ENCODE measurements around the gene AK4.
"Not testable (repeated sequence)": the region's sequence is repeated elsewhere in the genome, so short reads cannot be mapped to it uniquely, and the experiment has no call there.

The AK4 gene

GRCh38 chr1:65214340-65215027 is 66.5 kb downstream of the AK4 start:
- no peak for DNase-seq (ENCODE audit: low read depth in 2 of 2)

GRCh38 chr1:65216989-65217388 is 69.0 kb downstream of the AK4 start:
- DNase-seq (ENCODE audit: low read depth in 2 of 2), result no peak

GRCh38 chr1:65221638-65222339 is 73.8 kb downstream of the AK4 start:
- DNase-seq (ENCODE audit: low read depth in 2 of 2), result no peak

- no peak for DNase-seq (ENCODE audit: low read depth in 2 of 2)
Observed at GRCh38 chr1:65222340-65222940, 74.4 kb downstream of the AK4 start.

DNA sequence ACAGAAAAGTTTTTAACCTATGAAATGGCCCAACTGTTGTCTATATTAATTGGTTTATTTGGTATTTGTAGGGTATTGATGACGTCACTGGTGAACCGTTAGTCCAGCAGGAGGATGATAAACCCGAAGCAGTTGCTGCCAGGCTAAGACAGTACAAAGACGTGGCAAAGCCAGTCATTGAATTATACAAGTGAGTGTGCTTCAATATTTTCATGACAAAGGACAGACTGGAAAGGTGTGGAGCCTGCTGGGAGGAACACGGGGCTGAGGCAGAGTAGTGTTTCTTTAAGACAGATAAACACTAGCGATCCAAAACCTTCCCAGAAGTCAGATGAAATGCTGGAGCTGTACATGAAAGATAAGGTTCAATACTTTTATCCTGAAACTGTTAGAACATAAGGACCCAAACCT is 76.7 kb downstream of the AK4 start:
- no peak for DNase-seq (ENCODE audit: low read depth in 2 of 2)

- DNase-seq (ENCODE audit: low read depth in 2 of 2), result no peak
Observed at GRCh38 chr1:65225179-65225578, 77.2 kb downstream of the AK4 start.

- no peak for DNase-seq (ENCODE audit: low read depth in 2 of 2)
Observed at GRCh38 chr1:65229201-65229600, 81.2 kb downstream of the AK4 start.

DNA sequence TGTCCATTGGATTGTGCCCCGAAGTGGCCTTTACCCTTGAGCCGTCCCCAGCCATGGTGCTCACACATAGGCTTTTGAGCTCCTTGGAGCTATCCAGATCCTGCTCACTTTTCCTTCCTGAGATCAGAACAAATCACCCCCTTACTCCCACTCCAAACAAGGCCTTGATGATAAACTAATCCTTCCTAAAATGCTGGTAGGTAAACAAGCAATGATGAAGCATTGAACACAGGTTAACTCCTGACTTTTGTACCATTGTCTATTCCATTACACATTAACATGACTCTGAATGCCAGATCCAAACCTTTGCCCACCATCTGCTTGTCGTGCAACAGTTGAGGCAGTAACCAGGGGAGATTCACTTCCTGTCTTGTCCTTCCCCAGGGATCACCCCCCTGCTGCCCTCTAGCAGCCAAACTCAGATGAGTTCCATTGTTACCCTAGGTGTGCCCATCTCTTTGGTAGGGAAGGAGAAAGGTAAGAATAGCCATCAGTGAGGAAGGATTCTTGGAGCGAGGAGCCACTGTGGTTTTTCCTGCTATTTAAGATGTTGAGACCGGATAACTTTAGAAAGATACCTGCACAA is 81.8 kb downstream of the AK4 start:
- DNase-seq (ENCODE audit: low read depth in 2 of 2), result no peak

GRCh38 chr1:65230731-65231481 is 82.9 kb downstream of the AK4 start:
- DNase-seq (ENCODE audit: low read depth in 2 of 2), result no peak

GRCh38 chr1:65231718-65232330 is 83.8 kb downstream of the AK4 start:
- no peak for DNase-seq (ENCODE audit: low read depth in 2 of 2)

- no peak for DNase-seq (ENCODE audit: low read depth in 2 of 2)
Observed at GRCh38 chr1:65232461-65232990, 84.5 kb downstream of the AK4 start.

- no peak for DNase-seq (ENCODE audit: low read depth in 2 of 2)
Observed at GRCh38 chr1:65233782-65234181, 85.8 kb downstream of the AK4 start.

DNA sequence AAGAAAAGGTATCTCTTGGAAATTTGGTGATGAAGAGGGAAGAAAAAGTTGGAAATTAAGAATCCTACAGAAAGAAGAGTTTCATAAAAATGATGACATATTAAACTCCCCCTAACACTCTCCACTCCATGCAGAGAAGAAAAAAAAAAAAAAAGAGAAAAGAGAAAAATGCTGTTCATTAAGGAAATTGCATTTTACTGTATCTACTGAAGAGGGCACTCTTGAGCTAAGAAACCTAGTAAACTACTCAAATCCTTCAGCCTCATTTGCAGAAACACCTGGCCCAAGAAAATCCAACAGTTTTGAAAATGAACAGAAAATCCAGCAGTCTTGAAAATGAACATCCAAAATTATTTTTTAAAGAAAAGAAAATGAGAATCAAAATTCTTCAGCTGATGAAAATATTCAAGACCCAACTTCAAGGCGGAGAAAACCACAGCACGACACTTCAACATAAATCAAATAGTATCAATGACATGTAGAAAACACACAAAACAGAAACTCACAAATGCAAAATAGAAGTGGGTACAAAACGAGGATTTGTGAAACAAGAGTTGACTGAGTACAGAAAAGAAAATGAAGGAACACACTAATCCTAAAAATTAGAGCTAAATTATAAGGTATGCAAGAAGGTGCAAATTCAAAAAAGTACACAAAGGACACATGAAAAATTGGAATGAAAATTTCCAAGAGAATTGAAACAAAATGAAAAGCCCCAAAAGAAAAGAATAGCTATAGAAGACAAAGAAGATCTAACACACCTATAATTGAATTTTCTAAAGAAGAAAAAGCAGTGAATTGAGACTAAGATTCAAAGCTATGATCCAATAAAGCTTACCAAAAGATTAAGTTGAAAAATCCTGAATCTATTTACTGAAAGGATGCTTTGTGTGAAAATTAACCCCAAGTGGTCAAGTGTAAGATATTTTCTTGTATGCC is 88.1 kb downstream of the AK4 start:
- no peak for DNase-seq (ENCODE audit: low read depth in 2 of 2)

GRCh38 chr1:65237088-65237487 is 89.1 kb downstream of the AK4 start:
- DNase-seq (ENCODE audit: low read depth in 2 of 2), result not testable (repeated sequence)

- no peak for DNase-seq (ENCODE audit: low read depth in 2 of 2)
Observed at GRCh38 chr1:65237503-65237902, 89.5 kb downstream of the AK4 start.

DNA sequence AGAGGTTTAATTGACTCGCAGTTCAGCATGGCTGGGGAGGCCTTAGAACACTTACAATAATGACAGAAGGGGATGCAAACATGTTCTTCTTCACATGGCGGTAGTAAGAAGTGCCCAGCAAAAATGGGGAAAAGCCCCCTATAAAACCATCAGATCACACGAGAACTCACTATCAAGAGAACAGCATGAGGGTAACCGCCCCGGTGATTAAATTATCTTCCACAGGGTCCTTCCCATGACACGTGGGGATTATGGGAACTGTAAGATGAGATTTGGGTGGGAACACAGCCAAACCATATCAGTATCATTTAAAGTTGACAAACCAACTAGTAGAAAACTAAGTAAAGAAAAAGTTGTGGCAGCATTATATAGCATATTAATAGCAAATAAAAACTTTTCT is 90.0 kb downstream of the AK4 start:
- DNase-seq (ENCODE audit: low read depth in 2 of 2), result no peak

- DNase-seq (ENCODE audit: low read depth in 2 of 2), result no peak
Observed at GRCh38 chr1:65243491-65243890, 95.5 kb downstream of the AK4 start.

- DNase-seq (ENCODE audit: low read depth in 2 of 2), result no peak
Observed at GRCh38 chr1:65245295-65245694, 97.3 kb downstream of the AK4 start.

GRCh38 chr1:65247419-65248359 is 99.7 kb downstream of the AK4 start:
- DNase-seq (ENCODE audit: low read depth in 2 of 2), result no peak

All from stimulated activated CD4-positive, alpha-beta T cell treated with anti-CD3 and anti-CD28 coated beads, Interleukin-15, amount 100 ng/mL, for 48 hours (primary cell).